ENCODE results near the gene SLC13A3. TPM values are rescaled to one million over a fixed set of nuclear protein-coding genes. Genes with fewer than 3 reads are reported as not detected.

SLC13A3 gene
- polyA plus RNA-seq, 2 of the 4 experiments (the other 2 are of a cell fraction), result 0.19 TPM; not detected in 1

GRCh38 chr20:46650575-46651090 lies 626 bp downstream of the SLC13A3 start:
- Histone ChIP-seq H3K4me3 (no peak overlapping the region), H3K4me2 (no peak overlapping the region), H3K4me1 (no peaks in the 10 kb centered on the region), H3K27ac (no peak overlapping the region), H3K9me3 (no peaks in the 10 kb centered on the region)
- WGBS (ENCODE audit: missing lambda C conversion rate), result 66% methylated on average over 10 of the region's 10 CpGs
- ATAC-seq (no peak), FAIRE-seq (no peak), DNase-seq (ENCODE audit: low read depth in 1 of 2, low spot score in 1 of 2) (no peak)
- ChIA-PET CTCF (interaction anchor here (0.6 kb wide), 1 partner anchor 26 kb away, joined by 3 read pairs; no protein-coding TSS in a partner anchor), POLR2A (no interaction called here)
- TF ChIP-seq SREBF2 (IDR thresholded peaks at IDR 0.05) (no peak), RAD21 (conservative IDR thresholded peaks at IDR 0.05 in 1 of 2, IDR thresholded peaks at IDR 0.05 in 1 of 2) (no peak), BCL3 (IDR thresholded peaks at IDR 0.05) (no peak), ESRRA (IDR thresholded peaks at IDR 0.05; ENCODE audit: borderline replicate concordance, low read length) (no peak), POLR2A (IDR thresholded peaks at IDR 0.05; ENCODE audit: low read length) (no peak)

- FAIRE-seq (no peak), ATAC-seq (no peak), DNase-seq (ENCODE audit: low read depth in 1 of 2, low spot score in 1 of 2) (no peak)
- Histone ChIP-seq H3K4me3 (no peak overlapping the region), H3K27ac (no peak overlapping the region), H3K4me1 (no peaks in the 10 kb centered on the region), H3K9me3 (no peaks in the 10 kb centered on the region), H3K4me2 (no peak overlapping the region)
- WGBS (ENCODE audit: missing lambda C conversion rate), result 68% methylated on average over 9 of the region's 9 CpGs
- POLR2A ChIA-PET, result no interaction called here
- no peak for TF ChIP-seq ZFP36 (IDR thresholded peaks at IDR 0.05; ENCODE audit: borderline replicate concordance, partially characterized antibody)
- no peak for TF ChIP-seq JUN (IDR thresholded peaks at IDR 0.05)
- TF ChIP-seq E2F6 (IDR thresholded peaks at IDR 0.05; ENCODE audit: borderline replicate concordance, low read depth), result no peak
- no peak for TF ChIP-seq CEBPB (IDR thresholded peaks at IDR 0.05)
- TF ChIP-seq KDM5A (IDR thresholded peaks at IDR 0.05), result no peak
- TF ChIP-seq EHF (CRISPR knock-in tag; IDR thresholded peaks at IDR 0.05), result no peak
- no peak for TF ChIP-seq TP53 (CRISPR knock-in tag; IDR thresholded peaks at IDR 0.05)
- TF ChIP-seq ESRRA (IDR thresholded peaks at IDR 0.05; ENCODE audit: borderline replicate concordance, low read length), result no peak
- TF ChIP-seq MAX (IDR thresholded peaks at IDR 0.05), result no peak
- no peak for TF ChIP-seq REST (IDR thresholded peaks at IDR 0.05)
- no peak for TF ChIP-seq EHMT2 (IDR thresholded peaks at IDR 0.05; ENCODE audit: low read depth)
- TF ChIP-seq ATOH8 (CRISPR knock-in tag; IDR thresholded peaks at IDR 0.05; ENCODE audit: low read depth), result no peak
- TF ChIP-seq ZNF302 (CRISPR knock-in tag; IDR thresholded peaks at IDR 0.05), result no peak
- no peak for TF ChIP-seq POLR2AphosphoS2 (conservative IDR thresholded peaks at IDR 0.05; ENCODE audit: low read length)
- TF ChIP-seq ZSCAN20 (CRISPR knock-in tag; IDR thresholded peaks at IDR 0.05), result no peak
- TF ChIP-seq BHLHE40 (IDR thresholded peaks at IDR 0.05; ENCODE audit: low read depth, low read length), result no peak
- CTCF ChIA-PET, result interaction anchor here (0.6 to 1.1 kb wide), 3 partner anchors 9 to 129 kb away, joined by 3 to 4 read pairs (median 3); no protein-coding TSS in a partner anchor
These were observed 1.2 kb downstream of the SLC13A3 start for GRCh38 chr20:46649965-46650542.
